ENCODE results near the gene TCTN3.

GRCh38 chr10:95616446-95616845, 77.3 kb downstream of the TCTN3 start:
- TF ChIP-seq CTCF (optimal IDR thresholded peaks at IDR 0.05 in 1 of 3, IDR thresholded peaks at IDR 0.05 in 1 of 3, conservative IDR thresholded peaks at IDR 0.05 in 1 of 3; ENCODE audit: extremely low read depth in 1 of 3, insufficient read depth in 2 of 3, low read length in 3 of 3) (no peak), EZH2 (IDR thresholded peaks at IDR 0.05; ENCODE audit: low read length) (no peak)

Measured in keratinocyte (primary cell).